Astrocyte (in vitro differentiated cells and primary cell): ENCODE data around the gene METRNL.

Experiments
- EZH2 ChIP-seq: IDR thresholded peaks from 2 replicates; pipeline ENCODE4 v1.6.1; 2012; ENCODE audit warnings: mild to moderate bottlenecking, low read length, inconsistent platforms; ENCODE audit not compliant: insufficient read depth
- TF ChIP-seq, protein P1 (sequence below): IDR thresholded peaks from 2 replicates; pipeline ENCODE4 v1.5.1; 2011; ENCODE audit warnings: low read depth, mild to moderate bottlenecking, inconsistent platforms, low read length, moderate library complexity; ENCODE audit not compliant: insufficient read depth

DNA sequence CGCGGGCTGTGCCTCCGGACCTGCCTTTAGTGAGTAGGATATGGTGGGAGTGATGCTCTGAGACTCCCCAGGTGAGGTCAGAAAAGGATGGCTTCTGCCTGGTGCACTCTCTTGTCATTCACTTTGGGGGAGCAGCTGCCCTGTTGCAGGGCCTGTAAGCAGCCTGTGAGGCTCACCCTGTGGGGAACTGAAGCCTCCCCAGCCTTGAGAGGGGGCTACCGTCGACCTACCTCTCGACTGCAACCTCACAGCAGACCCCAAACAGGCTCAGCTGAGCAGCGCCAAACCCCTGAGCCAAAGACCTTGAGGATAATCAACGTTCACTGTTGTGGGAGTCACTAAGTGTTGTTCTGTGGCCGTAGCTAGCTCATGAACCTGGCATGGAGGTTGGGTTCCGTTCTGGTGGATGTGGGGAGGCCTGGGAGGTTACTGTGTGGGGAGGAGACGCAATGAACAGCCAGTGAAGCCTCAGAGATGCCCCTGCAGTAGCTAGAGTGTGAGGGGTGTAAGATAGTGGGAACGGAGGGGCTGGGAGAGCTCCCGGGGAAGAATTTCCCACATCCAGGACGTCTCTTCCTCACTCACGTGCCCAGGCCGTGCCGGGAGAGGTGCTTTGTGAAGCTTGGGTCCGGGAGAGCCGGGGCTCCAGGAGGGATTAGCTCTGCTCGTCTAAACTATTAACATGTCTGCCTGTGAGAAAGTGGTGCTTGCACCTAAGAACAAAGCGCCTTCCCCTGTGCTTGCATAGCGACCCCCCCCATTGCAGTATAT, 38.8 kb downstream of the METRNL start:
- no peak for TF ChIP-seq EZH2
- TF ChIP-seq, protein P1, sequence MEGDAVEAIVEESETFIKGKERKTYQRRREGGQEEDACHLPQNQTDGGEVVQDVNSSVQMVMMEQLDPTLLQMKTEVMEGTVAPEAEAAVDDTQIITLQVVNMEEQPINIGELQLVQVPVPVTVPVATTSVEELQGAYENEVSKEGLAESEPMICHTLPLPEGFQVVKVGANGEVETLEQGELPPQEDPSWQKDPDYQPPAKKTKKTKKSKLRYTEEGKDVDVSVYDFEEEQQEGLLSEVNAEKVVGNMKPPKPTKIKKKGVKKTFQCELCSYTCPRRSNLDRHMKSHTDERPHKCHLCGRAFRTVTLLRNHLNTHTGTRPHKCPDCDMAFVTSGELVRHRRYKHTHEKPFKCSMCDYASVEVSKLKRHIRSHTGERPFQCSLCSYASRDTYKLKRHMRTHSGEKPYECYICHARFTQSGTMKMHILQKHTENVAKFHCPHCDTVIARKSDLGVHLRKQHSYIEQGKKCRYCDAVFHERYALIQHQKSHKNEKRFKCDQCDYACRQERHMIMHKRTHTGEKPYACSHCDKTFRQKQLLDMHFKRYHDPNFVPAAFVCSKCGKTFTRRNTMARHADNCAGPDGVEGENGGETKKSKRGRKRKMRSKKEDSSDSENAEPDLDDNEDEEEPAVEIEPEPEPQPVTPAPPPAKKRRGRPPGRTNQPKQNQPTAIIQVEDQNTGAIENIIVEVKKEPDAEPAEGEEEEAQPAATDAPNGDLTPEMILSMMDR, result no peak
